Inferior parietal cortex (tissue), 1 donor: ENCODE data around the gene ZNF217.
"Not testable (repeated sequence)": the region's sequence is repeated elsewhere in the genome, so short reads cannot be mapped to it uniquely, and the experiment has no call there.

ENCODE experiments used
- DNase-seq: peaks from one replicate; pipeline ENCODE4 v3.0.0-alpha.2; 2016; ENCODE audit errors: extremely low spot score

Gene ZNF217

GRCh38 chr20:53598140-53599043 lies 4.8 kb upstream of the ZNF217 start:
- DNase-seq = no peak

- DNase-seq = no peak
These were observed 4.0 kb upstream of the ZNF217 start for GRCh38 chr20:53597521-53598120.

GRCh38 chr20:53597030-53597482 lies 3.4 kb upstream of the ZNF217 start:
- DNase-seq = no peak

- not testable (repeated sequence) for DNase-seq
These were observed 2.8 kb upstream of the ZNF217 start for GRCh38 chr20:53596189-53597001.

- DNase-seq = not testable (repeated sequence)
These were observed 2.1 kb upstream of the ZNF217 start for GRCh38 chr20:53595742-53596141.

GRCh38 chr20:53595018-53595378 lies 1.4 kb upstream of the ZNF217 start:
- peak; percentile 60 for DNase-seq

GRCh38 chr20:53594068-53595017 lies 704 bp upstream of the ZNF217 start:
- DNase-seq = peak; percentile 78

GRCh38 chr20:53592992-53593465 lies 610 bp downstream of the ZNF217 start:
- DNase-seq = no peak

GRCh38 chr20:53592454-53592991 lies 1.1 kb downstream of the ZNF217 start:
- DNase-seq = not testable (repeated sequence)

GRCh38 chr20:53591941-53592441 lies 1.6 kb downstream of the ZNF217 start:
- DNase-seq = not testable (repeated sequence)

- DNase-seq = not testable (repeated sequence)
These were observed 2.4 kb downstream of the ZNF217 start for GRCh38 chr20:53591206-53591741.

- not testable (repeated sequence) for DNase-seq
These were observed 3.0 kb downstream of the ZNF217 start for GRCh38 chr20:53590608-53591007.

- not testable (repeated sequence) for DNase-seq
These were observed 3.5 kb downstream of the ZNF217 start for GRCh38 chr20:53590122-53590521.

- not testable (repeated sequence) for DNase-seq
These were observed 4.1 kb downstream of the ZNF217 start for GRCh38 chr20:53589321-53590065.

- not testable (repeated sequence) for DNase-seq
These were observed 6.4 kb downstream of the ZNF217 start for GRCh38 chr20:53587157-53587703.

- DNase-seq = no peak
These were observed 7.0 kb downstream of the ZNF217 start for GRCh38 chr20:53586640-53587039.

GRCh38 chr20:53585910-53586309 lies 7.7 kb downstream of the ZNF217 start:
- not testable (repeated sequence) for DNase-seq

- not testable (repeated sequence) for DNase-seq
These were observed 8.6 kb downstream of the ZNF217 start for GRCh38 chr20:53585004-53585569.

- not testable (repeated sequence) for DNase-seq
These were observed 9.1 kb downstream of the ZNF217 start for GRCh38 chr20:53584550-53584913.
